ENCODE measurements around the gene SUGT1.
"Not testable (repeated sequence)": the region's sequence is repeated elsewhere in the genome, so short reads cannot be mapped to it uniquely, and the experiment has no call there.

Gene SUGT1

GRCh38 chr13:52665325-52665724, 12.7 kb downstream of the SUGT1 start:
- in situ Hi-C loops (cut with MboI; ENCODE audit: low sequenced_read_pairs): no loop called here

DNA sequence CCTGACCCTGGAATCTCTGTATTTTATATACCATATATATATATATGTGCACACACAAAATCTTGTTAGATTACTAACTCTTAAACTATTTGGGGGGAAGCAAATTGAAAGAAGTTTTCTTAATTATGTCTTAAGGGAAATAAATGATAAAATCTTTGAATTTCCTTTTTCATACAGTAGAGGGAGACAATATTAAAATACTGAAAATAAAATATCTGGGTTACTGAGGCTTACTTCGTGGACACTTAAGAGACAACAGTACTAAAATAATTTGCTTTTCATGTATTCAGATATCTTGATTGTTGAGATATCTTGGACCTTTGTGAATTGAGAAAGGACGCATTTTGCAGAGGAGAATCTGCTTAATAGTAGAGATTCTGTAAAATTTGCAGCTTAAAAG, 17.0 kb downstream of the SUGT1 start:
- in situ Hi-C loops (cut with MboI; ENCODE audit: low sequenced_read_pairs): no loop called here

GRCh38 chr13:52670726-52671125, 18.1 kb downstream of the SUGT1 start:
- in situ Hi-C loops (cut with MboI; ENCODE audit: low sequenced_read_pairs): no loop called here

- in situ Hi-C loops (cut with MboI; ENCODE audit: low sequenced_read_pairs): no loop called here
These were observed 20.8 kb downstream of the SUGT1 start for GRCh38 chr13:52673465-52673864.

DNA sequence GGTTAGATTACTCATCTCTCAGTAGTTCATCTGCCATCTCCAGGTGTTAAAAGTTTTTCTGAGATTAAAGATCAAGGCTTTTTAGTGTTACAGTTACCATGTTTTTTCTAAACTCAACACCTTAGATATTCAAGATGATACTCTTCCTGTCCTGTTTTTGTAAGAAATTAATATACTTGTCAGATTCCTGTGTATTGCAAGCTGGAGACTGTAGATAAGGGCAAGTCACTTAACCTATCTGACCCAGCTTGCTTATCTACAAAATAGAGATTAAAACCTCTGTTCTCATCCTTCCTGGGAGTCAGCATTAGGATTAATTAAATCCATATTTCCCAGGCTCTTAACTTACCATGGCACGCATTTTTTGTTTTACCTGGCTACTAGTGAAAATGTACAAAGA, 25.2 kb downstream of the SUGT1 start:
- in situ Hi-C loops (cut with MboI; ENCODE audit: low sequenced_read_pairs): no loop called here

DNA sequence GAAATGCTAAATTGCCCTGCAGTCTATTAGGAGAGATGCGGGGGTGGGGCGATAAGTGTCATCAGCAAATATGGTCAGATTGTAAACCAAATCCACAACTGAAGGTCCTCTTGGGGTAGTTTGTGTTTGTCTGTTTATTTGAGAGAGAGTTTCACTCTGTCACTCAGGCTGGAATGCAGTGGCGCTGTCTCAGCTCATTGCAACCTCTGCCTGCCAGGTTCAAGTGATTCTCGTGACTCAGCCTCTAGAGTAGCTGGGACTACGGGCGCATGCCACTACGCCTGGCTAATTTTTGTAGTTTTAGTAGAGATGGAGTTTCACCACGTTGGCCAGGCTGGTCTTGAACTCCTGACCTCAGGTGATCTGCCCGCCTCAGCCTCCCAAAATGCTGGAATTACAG, 33.2 kb downstream of the SUGT1 start:
- in situ Hi-C loops (cut with MboI; ENCODE audit: low sequenced_read_pairs): not testable (repeated sequence)

DNA sequence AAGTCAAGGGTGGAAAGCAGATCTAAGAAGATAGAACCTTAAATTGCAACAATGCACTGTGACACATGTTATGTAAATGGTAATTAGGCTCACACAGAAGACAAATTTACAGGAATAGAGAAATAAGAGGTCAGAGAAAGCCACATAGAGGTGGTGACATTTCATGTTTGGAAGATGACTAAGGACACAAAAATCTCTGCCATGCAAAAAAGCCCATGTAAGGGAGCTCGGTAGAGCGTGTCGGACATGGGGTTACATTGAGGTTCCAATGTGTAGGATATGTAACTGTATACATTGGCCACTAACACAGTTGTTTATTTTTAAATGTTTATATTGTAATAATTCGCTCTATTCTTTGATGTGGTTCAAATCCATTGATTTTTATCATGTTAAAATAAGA, 33.7 kb downstream of the SUGT1 start:
- in situ Hi-C loops (cut with MboI; ENCODE audit: low sequenced_read_pairs): no loop called here

DNA sequence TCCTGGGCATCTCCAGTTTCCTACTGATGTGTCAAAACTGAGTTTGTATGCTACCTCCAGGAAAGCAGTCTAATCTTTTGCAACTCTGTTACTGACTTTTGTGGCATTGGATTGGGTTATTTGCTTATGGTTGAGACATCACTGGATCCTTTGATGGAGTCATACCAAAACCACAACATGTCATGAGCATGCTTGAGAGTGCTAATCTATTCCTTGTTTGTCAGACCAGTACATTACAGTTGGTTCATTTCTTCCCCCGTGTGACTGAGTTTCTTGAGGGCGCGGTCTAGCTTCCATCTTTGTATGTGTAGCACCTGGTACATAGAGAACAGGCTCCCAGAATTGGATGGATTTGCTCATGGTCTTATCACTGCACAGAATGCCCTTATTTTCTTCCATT, 43.2 kb downstream of the SUGT1 start:
- in situ Hi-C loops (cut with MboI; ENCODE audit: low sequenced_read_pairs): no loop called here

- in situ Hi-C loops (cut with MboI; ENCODE audit: low sequenced_read_pairs): no loop called here
These were observed 43.9 kb downstream of the SUGT1 start for GRCh38 chr13:52696566-52696965.

GRCh38 chr13:52701728-52702465, 49.3 kb downstream of the SUGT1 start:
- in situ Hi-C loops (cut with MboI; ENCODE audit: low sequenced_read_pairs): no loop called here

- in situ Hi-C loops (cut with MboI; ENCODE audit: low sequenced_read_pairs): no loop called here
These were observed 50.8 kb downstream of the SUGT1 start for GRCh38 chr13:52703482-52703881.

DNA sequence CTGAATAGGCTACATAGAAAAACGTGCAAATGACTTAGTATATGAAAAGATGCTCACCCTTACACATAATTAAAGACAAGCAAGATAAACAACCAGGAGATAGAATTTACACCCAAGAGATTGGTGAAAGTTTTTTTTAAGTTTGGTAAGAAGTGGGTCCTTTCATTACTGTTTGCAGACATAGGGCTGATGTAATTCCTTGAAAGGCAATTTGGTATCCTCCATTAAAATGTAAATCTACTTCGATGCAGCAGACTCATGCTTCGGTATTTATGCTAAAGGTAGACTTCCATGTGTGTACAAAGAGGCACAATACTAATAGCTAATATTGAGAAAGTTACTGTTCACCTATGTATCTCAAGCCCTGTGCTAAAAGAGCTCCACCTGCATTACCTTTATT, 53.4 kb downstream of the SUGT1 start:
- in situ Hi-C loops (cut with MboI; ENCODE audit: low sequenced_read_pairs): no loop called here

- in situ Hi-C loops (cut with MboI; ENCODE audit: low sequenced_read_pairs): no loop called here
These were observed 54.7 kb downstream of the SUGT1 start for GRCh38 chr13:52707375-52707774.

- in situ Hi-C loops (cut with MboI; ENCODE audit: low sequenced_read_pairs): not testable (repeated sequence)
These were observed 55.6 kb downstream of the SUGT1 start for GRCh38 chr13:52708266-52708665.

DNA sequence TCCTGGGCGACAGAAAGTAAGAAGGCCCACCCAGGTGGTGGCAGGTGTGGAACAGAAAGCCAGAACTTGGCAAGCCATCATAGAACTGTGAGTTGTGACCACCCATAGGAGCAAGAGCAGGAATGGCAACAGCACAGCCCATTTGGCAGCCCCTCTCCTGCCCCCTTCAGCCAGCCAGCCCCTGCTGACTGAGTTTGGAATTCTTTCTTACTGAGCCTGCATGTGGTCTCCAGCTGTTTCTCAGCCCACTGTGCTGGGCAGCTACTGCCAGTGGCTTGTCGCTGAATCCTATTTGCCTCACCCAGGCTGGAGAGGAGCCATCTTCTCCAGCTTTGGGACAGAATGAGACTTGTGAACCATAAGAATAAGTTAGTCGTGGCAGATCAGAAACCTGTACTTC, 58.6 kb downstream of the SUGT1 start:
- in situ Hi-C loops (cut with MboI; ENCODE audit: low sequenced_read_pairs): no loop called here

DNA sequence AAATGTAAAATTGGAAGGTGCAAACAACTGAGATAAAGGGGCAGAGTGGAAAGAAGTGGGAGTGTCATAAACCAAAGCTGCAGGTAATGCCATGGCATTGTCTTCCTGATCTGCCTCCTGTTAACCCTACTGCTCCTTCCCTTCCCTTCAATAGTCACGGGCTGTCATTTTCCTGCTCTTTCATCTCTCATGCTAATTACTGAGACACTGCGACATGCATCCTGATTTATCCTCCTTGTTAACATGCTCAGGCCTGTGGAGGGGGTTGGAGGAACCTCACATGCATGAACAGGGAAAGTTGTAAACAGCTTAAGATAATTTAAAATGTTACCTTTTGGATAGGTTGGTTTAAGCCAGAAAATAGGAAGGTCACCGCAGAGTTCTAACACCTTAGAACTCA, 59.7 kb downstream of the SUGT1 start:
- in situ Hi-C loops (cut with MboI; ENCODE audit: low sequenced_read_pairs): no loop called here

DNA sequence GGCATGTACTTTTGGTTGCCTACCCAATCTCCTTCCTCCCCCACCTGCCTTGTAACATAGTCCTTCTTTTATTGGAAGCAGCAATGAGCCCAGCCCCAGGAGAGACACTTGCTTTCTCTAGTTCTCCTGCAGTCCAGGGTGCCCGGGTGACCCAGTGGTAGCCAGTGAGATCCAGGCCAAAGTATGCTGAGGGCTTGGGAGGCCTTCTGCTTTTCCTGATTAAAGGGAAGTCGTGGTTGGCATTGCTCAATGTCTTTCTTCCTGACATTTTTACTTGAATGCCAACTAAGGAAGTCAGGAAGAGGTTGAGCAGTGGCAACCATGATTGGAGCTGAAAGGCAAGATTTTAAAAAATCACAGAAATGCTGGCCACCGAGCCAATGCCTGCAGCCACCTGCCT, 61.3 kb downstream of the SUGT1 start:
- in situ Hi-C loops (cut with MboI; ENCODE audit: low sequenced_read_pairs): no loop called here

DNA sequence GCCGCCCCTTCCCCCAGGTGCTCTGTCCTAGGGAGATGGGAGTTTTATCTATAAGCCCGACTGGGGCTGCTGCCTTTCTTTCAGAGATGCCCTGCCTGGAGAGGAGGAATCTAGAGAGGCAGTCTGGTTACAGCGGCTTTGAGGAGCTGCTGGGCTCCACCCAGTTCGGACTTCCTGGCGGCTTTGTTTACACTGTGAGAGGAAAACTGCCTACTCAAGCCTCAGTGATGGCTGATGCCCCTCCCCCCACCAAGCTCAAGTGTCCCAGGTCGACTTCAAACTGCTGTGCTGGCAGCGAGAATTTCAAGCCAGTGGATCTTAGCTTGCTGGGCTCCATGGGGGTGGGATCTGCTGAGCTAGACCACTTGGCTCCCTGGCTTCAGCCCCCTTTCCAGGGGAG, 68.3 kb downstream of the SUGT1 start:
- in situ Hi-C loops (cut with MboI; ENCODE audit: low sequenced_read_pairs): not testable (repeated sequence)

DNA sequence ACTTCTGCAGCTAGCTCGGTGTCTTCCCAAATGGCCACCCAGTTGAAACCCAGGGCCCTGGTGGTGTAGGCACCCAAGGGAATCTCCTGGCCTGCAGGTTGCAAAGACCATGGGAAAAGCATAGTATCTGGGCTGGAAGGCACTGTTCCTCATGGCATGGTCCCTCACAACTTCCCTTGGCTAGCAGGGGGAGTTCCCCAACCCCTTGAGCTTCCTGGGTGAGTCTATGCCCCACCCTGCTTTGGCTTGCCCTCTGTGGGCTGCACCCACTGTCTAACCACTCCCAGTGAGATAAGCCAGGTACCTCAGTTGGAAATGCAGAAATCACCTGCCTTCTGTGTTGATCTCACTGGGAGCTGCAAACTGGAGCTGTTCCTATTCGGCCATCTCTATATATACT, 68.7 kb downstream of the SUGT1 start:
- in situ Hi-C loops (cut with MboI; ENCODE audit: low sequenced_read_pairs): not testable (repeated sequence)

DNA sequence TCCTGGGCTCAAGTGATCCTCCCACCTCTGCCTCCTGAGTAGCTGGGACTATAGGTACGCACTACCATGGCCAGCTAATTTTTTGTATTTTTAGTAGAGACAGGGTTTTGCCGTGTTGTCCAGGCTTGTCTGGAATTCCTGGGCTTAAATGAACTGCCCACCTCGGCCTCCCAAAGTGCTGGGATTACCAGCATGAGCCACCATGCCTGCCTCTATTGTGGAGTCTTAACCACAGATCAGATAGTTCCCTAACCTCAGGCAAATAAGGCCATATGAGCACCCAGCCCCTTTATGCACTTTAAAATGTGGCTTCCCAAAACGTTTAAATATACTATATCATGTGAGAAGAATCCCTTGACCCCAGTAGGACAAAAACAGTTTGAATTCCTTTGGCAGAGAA, 70.5 kb downstream of the SUGT1 start:
- in situ Hi-C loops (cut with MboI; ENCODE audit: low sequenced_read_pairs): no loop called here

- in situ Hi-C loops (cut with MboI; ENCODE audit: low sequenced_read_pairs): no loop called here
These were observed 72.7 kb downstream of the SUGT1 start for GRCh38 chr13:52725302-52725701.

- in situ Hi-C loops (cut with MboI; ENCODE audit: low sequenced_read_pairs): no loop called here
These were observed 73.6 kb downstream of the SUGT1 start for GRCh38 chr13:52726258-52726657.

- in situ Hi-C loops (cut with MboI; ENCODE audit: low sequenced_read_pairs): no loop called here
These were observed 81.5 kb downstream of the SUGT1 start for GRCh38 chr13:52734075-52734623.
